GM12878 (cell line): ENCODE results near the gene IL1B. TPM values are rescaled to one million over a fixed set of nuclear protein-coding genes. Genes with fewer than 3 reads are reported as not detected.

Experiments used
- ATAC-seq: fragments of 200-7000 bp; cut with Tn5 transposase; 3 replicates; pipeline ENCODE4 v1.9.1; 2020; ENCODE audit warnings: mild to moderate bottlenecking, moderate library complexity
- BruUV-seq: library from RNA; stranded (reverse); fragments of 400-500 nt; replicated peaks from 2 replicates; lab custom pipeline; 2021; lab: Mats Ljungman, UMichigan
- CTCF ChIA-PET: fragments of 300-600 bp; sonication (Branson Sonifier 250); formaldehyde crosslinking; extraction: SDS; loops from one replicate; lab custom pipeline; 2021; ENCODE audit warnings: inconsistent platforms; lab: Yijun Ruan, JAX
- POLR2A ChIA-PET: fragments of 350-600 bp; formaldehyde crosslinking; extraction: SDS; loops from one replicate; lab custom pipeline; 2021; ENCODE audit warnings: inconsistent platforms; lab: Charles Lee
- RAD21 ChIA-PET: fragments of 300-600 bp; sonication (Branson Sonifier 250); formaldehyde crosslinking; loops from one replicate; lab custom pipeline; 2023; ENCODE audit warnings: antibody characterized with exemption; ENCODE audit not compliant: unreplicated experiment; lab: Charles Lee
- SMC1A ChIA-PET: fragments of 300-600 bp; sonication (Branson Sonifier 250); formaldehyde crosslinking; loops from one replicate; lab custom pipeline; 2023; ENCODE audit not compliant: unreplicated experiment, uncharacterized antibody; lab: Charles Lee
- DNase-seq: peaks from one replicate; pipeline ENCODE4 v3.0.0-alpha.2; 2011; ENCODE audit warnings: low read depth, low spot score
- FAIRE-seq: peaks from 3 replicates; lab custom pipeline; 2011; peaks lifted over from hg19 to GRCh38; lab: Jason Lieb, UNC
- H2AFZ ChIP-seq: 2 replicates; pipeline ENCODE4 v1.6.0; 2011; ENCODE audit warnings: low read depth, low read length, control low read depth; ENCODE audit not compliant: control insufficient read depth
- H3K27ac ChIP-seq: 2 replicates; pipeline ENCODE4 v1.5.1; 2011; ENCODE audit warnings: control low read depth; ENCODE audit not compliant: control insufficient read depth, insufficient read depth
- H3K27me3 ChIP-seq, 2 experiments: replicated peaks in 1 of 2; 2 replicates each; pipeline versions ENCODE4 v1.6.0 to v1.6.1; 2011; ENCODE audit warnings: low read length in 1 of 2; ENCODE audit not compliant: control insufficient read depth in 2 of 2, insufficient read depth in 2 of 2
- H3K36me3 ChIP-seq, 2 experiments: 2 replicates each; pipeline ENCODE4 v1.5.1; 2011; ENCODE audit warnings: low read length in 1 of 2; ENCODE audit not compliant: control insufficient read depth in 2 of 2, insufficient read depth in 2 of 2
- H3K4me1 ChIP-seq: 2 replicates; pipeline ENCODE4 v1.6.1; 2011; ENCODE audit warnings: mild to moderate bottlenecking, low read length, moderate library complexity, mixed read lengths; ENCODE audit not compliant: control insufficient read depth, insufficient read depth
- H3K4me2 ChIP-seq: 2 replicates; pipeline ENCODE4 v1.6.0; 2011; ENCODE audit warnings: control low read depth; ENCODE audit not compliant: control insufficient read depth, insufficient read depth
- H3K4me3 ChIP-seq: fragments of 200-600 bp; sonication (generic); 2 replicates; pipeline ENCODE4 v1.5.1; 2016
- H3K79me2 ChIP-seq: 2 replicates; pipeline ENCODE4 v1.6.0; 2011; ENCODE audit warnings: low read length; ENCODE audit not compliant: control insufficient read depth, insufficient read depth
- H3K9ac ChIP-seq: 2 replicates; pipeline ENCODE4 v1.8.0; 2011; ENCODE audit warnings: low read length, control low read depth, mixed read lengths; ENCODE audit not compliant: control insufficient read depth, insufficient read depth
- H3K9me3 ChIP-seq: replicated peaks from 3 replicates; pipeline ENCODE4 v1.5.1; 2011; ENCODE audit warnings: mild to moderate bottlenecking, low read length; ENCODE audit not compliant: control insufficient read depth, insufficient read depth
- H4K20me1 ChIP-seq: 2 replicates; pipeline ENCODE4 v1.6.0; 2011; ENCODE audit not compliant: control insufficient read depth, insufficient read depth
- EP300 ChIP-seq, 2 experiments: fragments of 150-350 bp in 1 of 2; IDR thresholded peaks; 2 replicates each; pipeline ENCODE4 v1.6.1; 2011 to 2012; ENCODE audit warnings: low read depth in 2 of 2, low read length in 2 of 2, borderline replicate concordance in 1 of 2, improper control_type of control experiment in 1 of 2, inconsistent platforms in 1 of 2; ENCODE audit not compliant: control insufficient read depth in 1 of 2
- RAD21 ChIP-seq: IDR thresholded peaks from 2 replicates; pipeline ENCODE4 v1.6.1; 2011; ENCODE audit warnings: mild to moderate bottlenecking, low read depth, low read length, moderate library complexity; ENCODE audit not compliant: insufficient read depth
- ZNF24 ChIP-seq: fragments of 450-650 bp; IDR thresholded peaks from 2 replicates; pipeline ENCODE4 v1.6.1; 2017; ENCODE audit warnings: antibody characterized with exemption, mild to moderate bottlenecking
- WGBS: methylation state at CpG from one replicate; pipeline ENCODE4 v1.1.6; 2016; ENCODE audit warnings: low lambda C conversion rate; ENCODE audit not compliant: insufficient replicate concordance, insufficient coverage; ENCODE audit errors: missing lambda C conversion rate; 5-methylcytosine and 5-hydroxymethylcytosine counted together
- in situ Hi-C: fragments of 300-500 bp; cut with MboI; formaldehyde crosslinking; loops from 9 replicates; pipeline ENCODE4 v1.14.3; 2018; ENCODE audit warnings: mixed read lengths
- intact Hi-C: fragments of 100-400 bp; cut with micrococcal nuclease; formaldehyde crosslinking; loops from one replicate; pipeline ENCODE4 v1.14.2; 2022; ENCODE audit not compliant: unreplicated experiment
- polyA plus RNA-seq, 11 experiments: library from polyadenylated mRNA; depleted of rRNA in 4 of 11; unstranded in 6 of 11; stranded (reverse) in 5 of 11; fragments of >200 nt; fragmentation: Nextera tagmentation in 4 of 11; fragmentation: Illumina TruSeq in 1 of 11; extraction: Ambion mirVana in 4 of 11; extraction: Trizol in 1 of 11; gene quantifications; 1 replicate in 1 of 11; 2 replicates in 10 of 11; pipeline versions ENCODE4 v1.2.1 to v1.2.3, GENCODE V29; 2011 to 2016; ENCODE audit warnings: inconsistent platforms in 2 of 11, missing spikeins in 2 of 11, low read depth in 1 of 11
- total RNA-seq, 4 experiments: library from RNA; depleted of rRNA in 3 of 4; stranded (reverse); fragments of >200 nt in 3 of 4; fragmentation: Illumina TruSeq in 1 of 4; extraction: Trizol in 1 of 4; gene quantifications; 2 replicates each; pipeline versions ENCODE4 v1.2.1 to v1.2.3, GENCODE V29; 2013 to 2021
- TF ChIP-seq, protein P1 (sequence below), 3 experiments: IDR thresholded peaks in 2 of 3; conservative IDR thresholded peaks in 1 of 3; 2 replicates each; pipeline ENCODE4 v1.5.1; 2011; ENCODE audit warnings: low read depth in 3 of 3, low read length in 3 of 3, mild to moderate bottlenecking in 3 of 3, control low read depth in 2 of 3, moderate library complexity in 2 of 3, inconsistent platforms in 1 of 3, mixed read lengths in 1 of 3; ENCODE audit not compliant: control insufficient read depth in 2 of 3, insufficient read depth in 1 of 3; ENCODE audit errors: extremely low read depth in 1 of 3

Gene IL1B
- total and polyA plus RNA-seq, 10 of the 15 experiments (the other 5 are each of a cell fraction or from before 2014, with no cell fraction given): 0.20 to 1.6 (median 0.84) TPM

DNA sequence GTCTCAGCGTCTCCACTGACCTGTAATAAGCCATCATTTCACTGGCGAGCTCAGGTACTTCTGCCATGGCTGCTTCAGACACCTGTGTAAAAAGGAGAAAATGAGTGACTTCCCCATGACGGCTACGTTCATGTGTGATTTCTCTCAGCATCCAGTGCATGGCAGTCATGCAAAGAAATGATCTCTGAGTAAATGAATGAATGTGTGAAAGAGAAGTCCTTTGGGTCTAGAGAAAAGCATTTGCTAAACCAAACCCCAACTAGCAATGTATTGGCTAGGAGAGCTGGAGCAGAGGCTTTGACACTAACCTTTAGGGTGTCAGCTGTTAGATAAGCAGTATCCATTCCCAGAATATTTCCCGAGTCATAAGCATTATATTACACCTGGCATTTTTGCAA is 417 bp downstream of the IL1B start:
- intact Hi-C loops: no loop called here
- TSS peak; percentile 87 for BruUV-seq
- H2AFZ ChIP-seq: peak overlapping the region; percentile 39; the same call in 1 of the 2 replicates

More for the DNA sequence above, 417 bp downstream of the IL1B start:
- ChIA-PET RAD21 (interaction anchor here (1.0 to 2.4 kb wide), 7 partner anchors 26 to 87 kb away, joined by 3 to 11 read pairs (median 5); partner anchors contain the start of gene CKAP2L), CTCF (interaction anchor here (0.8 to 3.8 kb wide), 8 partner anchors 9 to 106 kb away, joined by 3 to 13 read pairs (median 4); no protein-coding TSS in a partner anchor), POLR2A (interaction anchor here (0.6 to 3.8 kb wide), 7 partner anchors 14 to 322 kb away, joined by 3 to 15 read pairs (median 4); no protein-coding TSS in a partner anchor), SMC1A (interaction anchor here (0.9 to 6.5 kb wide), 12 partner anchors 9 to 86 kb away, joined by 3 to 33 read pairs (median 3); no protein-coding TSS in a partner anchor)
- FAIRE-seq: no peak
- Histone ChIP-seq H3K36me3 (no peaks in the 10 kb centered on the region), H3K9ac (no peak overlapping the region), H3K9me3 (no peaks in the 10 kb centered on the region; the same call in 2 of the 3 replicates), H3K79me2 (no peaks in the 10 kb centered on the region), H3K4me3 (no peak overlapping the region), H3K27me3 (no peaks in the 10 kb centered on the region), H4K20me1 (no peaks in the 10 kb centered on the region), H3K4me1 (peaks cover 35% of the 10 kb centered on the region), H3K4me2 (peak overlapping the region; percentile 44; the same call in 1 of the 2 replicates), H3K27ac (no peak overlapping the region)
- TF ChIP-seq, protein P1, sequence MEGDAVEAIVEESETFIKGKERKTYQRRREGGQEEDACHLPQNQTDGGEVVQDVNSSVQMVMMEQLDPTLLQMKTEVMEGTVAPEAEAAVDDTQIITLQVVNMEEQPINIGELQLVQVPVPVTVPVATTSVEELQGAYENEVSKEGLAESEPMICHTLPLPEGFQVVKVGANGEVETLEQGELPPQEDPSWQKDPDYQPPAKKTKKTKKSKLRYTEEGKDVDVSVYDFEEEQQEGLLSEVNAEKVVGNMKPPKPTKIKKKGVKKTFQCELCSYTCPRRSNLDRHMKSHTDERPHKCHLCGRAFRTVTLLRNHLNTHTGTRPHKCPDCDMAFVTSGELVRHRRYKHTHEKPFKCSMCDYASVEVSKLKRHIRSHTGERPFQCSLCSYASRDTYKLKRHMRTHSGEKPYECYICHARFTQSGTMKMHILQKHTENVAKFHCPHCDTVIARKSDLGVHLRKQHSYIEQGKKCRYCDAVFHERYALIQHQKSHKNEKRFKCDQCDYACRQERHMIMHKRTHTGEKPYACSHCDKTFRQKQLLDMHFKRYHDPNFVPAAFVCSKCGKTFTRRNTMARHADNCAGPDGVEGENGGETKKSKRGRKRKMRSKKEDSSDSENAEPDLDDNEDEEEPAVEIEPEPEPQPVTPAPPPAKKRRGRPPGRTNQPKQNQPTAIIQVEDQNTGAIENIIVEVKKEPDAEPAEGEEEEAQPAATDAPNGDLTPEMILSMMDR (IDR thresholded peaks at IDR 0.05 in 2 of 3, conservative IDR thresholded peaks at IDR 0.05 in 1 of 3; ENCODE audit: control insufficient read depth in 2 of 3, extremely low read depth in 1 of 3, insufficient read depth in 1 of 3, low read depth in 3 of 3, low read length in 3 of 3): no peak
- TF ChIP-seq RAD21 (0 out of 2 replicates have a peak, but pooled peaks have one; percentile 4), ZNF24 (peak; percentile 71; the same call in 1 of the 2 replicates), EP300 (IDR thresholded peaks at IDR 0.05; ENCODE audit: borderline replicate concordance in 1 of 2, control insufficient read depth in 1 of 2, low read depth in 2 of 2, low read length in 2 of 2) (no peak)
- ATAC-seq: no peak
- WGBS: 34% methylated on average over 5 of the region's 5 CpGs
- no peak for DNase-seq
- in situ Hi-C loops: no loop called here
